ENCODE measurements around the gene NFIC.

Gene NFIC

GRCh38 chr19:3359015-3359918, 7.1 kb upstream of the NFIC start:
- DNase-seq (ENCODE audit: low read depth in 2 of 2): no peak

- DNase-seq (ENCODE audit: low read depth in 2 of 2): no peak
These were observed 6.4 kb upstream of the NFIC start for GRCh38 chr19:3359919-3360420.

- no peak for DNase-seq (ENCODE audit: low read depth in 2 of 2)
These were observed 5.7 kb upstream of the NFIC start for GRCh38 chr19:3360421-3361383.

GRCh38 chr19:3361384-3362216, 4.8 kb upstream of the NFIC start:
- no peak for DNase-seq (ENCODE audit: low read depth in 2 of 2)

- no peak for DNase-seq (ENCODE audit: low read depth in 2 of 2)
These were observed 4.0 kb upstream of the NFIC start for GRCh38 chr19:3362217-3362906.

- no peak for DNase-seq (ENCODE audit: low read depth in 2 of 2)
These were observed 2.4 kb upstream of the NFIC start for GRCh38 chr19:3363841-3364500.

- DNase-seq (ENCODE audit: low read depth in 2 of 2): no peak
These were observed 1.9 kb upstream of the NFIC start for GRCh38 chr19:3364501-3364858.

GRCh38 chr19:3365093-3365835, 1.1 kb upstream of the NFIC start:
- DNase-seq (ENCODE audit: low read depth in 2 of 2): no peak

GRCh38 chr19:3366753-3367627, 607 bp downstream of the NFIC start:
- DNase-seq (ENCODE audit: low read depth in 2 of 2): no peak

- DNase-seq (ENCODE audit: low read depth in 2 of 2): no peak
These were observed 1.5 kb downstream of the NFIC start for GRCh38 chr19:3367628-3368440.

- DNase-seq (ENCODE audit: low read depth in 2 of 2): no peak
These were observed 2.0 kb downstream of the NFIC start for GRCh38 chr19:3368441-3368795.

- DNase-seq (ENCODE audit: low read depth in 2 of 2): no peak
These were observed 2.5 kb downstream of the NFIC start for GRCh38 chr19:3368848-3369336.

- no peak for DNase-seq (ENCODE audit: low read depth in 2 of 2)
These were observed 3.2 kb downstream of the NFIC start for GRCh38 chr19:3369337-3370213.

- no peak for DNase-seq (ENCODE audit: low read depth in 2 of 2)
These were observed 3.9 kb downstream of the NFIC start for GRCh38 chr19:3370214-3370720.

GRCh38 chr19:3370728-3371591, 4.6 kb downstream of the NFIC start:
- no peak for DNase-seq (ENCODE audit: low read depth in 2 of 2)

GRCh38 chr19:3372413-3372812, 6.0 kb downstream of the NFIC start:
- DNase-seq (ENCODE audit: low read depth in 2 of 2): no peak

All from fibroblast of skin of left biceps (primary cell).